Chondrocyte (in vitro differentiated cells): ENCODE results near the gene AP1B1. TPM values are rescaled to one million over a fixed set of nuclear protein-coding genes. Genes with fewer than 3 reads are reported as not detected.

Experiments
- DNase-seq: peaks from one replicate; pipeline ENCODE4 v3.0.0; 2021; ENCODE audit warnings: mixed read lengths, low spot score
- H3K27ac Mint-ChIP-seq: one replicate; pipeline ENCODE4 v1.8.0; 2021; ENCODE audit warnings: mild to moderate bottlenecking, moderate library complexity, mixed read lengths; ENCODE audit not compliant: unreplicated experiment
- H3K27me3 Mint-ChIP-seq: 2 replicates; pipeline ENCODE4 v1.8.0; 2021; ENCODE audit warnings: low read depth, mixed read lengths
- H3K36me3 Mint-ChIP-seq: 2 replicates; pipeline ENCODE4 v1.8.0; 2021; ENCODE audit warnings: low read depth, mixed read lengths
- H3K4me1 Mint-ChIP-seq: 2 replicates; pipeline ENCODE4 v1.8.0; 2021; ENCODE audit warnings: low read depth, mild to moderate bottlenecking, mixed read lengths
- H3K4me3 Mint-ChIP-seq: one replicate; pipeline ENCODE4 v1.8.0; 2021; ENCODE audit warnings: mild to moderate bottlenecking, moderate library complexity, mixed read lengths; ENCODE audit not compliant: unreplicated experiment
- H3K9me3 Mint-ChIP-seq: 2 replicates; pipeline ENCODE4 v1.8.0; 2021; ENCODE audit warnings: low read depth, mixed read lengths
- CTCF ChIP-seq: fragments of 200-600 bp; sonication (generic); IDR thresholded peaks from 2 replicates; pipeline ENCODE4 v1.5.0; 2021; ENCODE audit warnings: antibody characterized with exemption, mild to moderate bottlenecking, moderate library complexity
- total RNA-seq: library from RNA; stranded (reverse); gene quantifications from 3 replicates; pipeline ENCODE4 v1.2.1, GENCODE V29; 2021

The AP1B1 gene
- total RNA-seq, 1 donor from 2014 or later, result 42.0 TPM

- no peak for DNase-seq
- Mint-ChIP-seq H3K36me3 (peaks cover 35% of the 10 kb centered on the region), H3K4me3 (no peak overlapping the region), H3K9me3 (no peaks in the 10 kb centered on the region), H3K27me3 (no peaks in the 10 kb centered on the region), H3K4me1 (no peaks in the 10 kb centered on the region), H3K27ac (no peak overlapping the region)
- TF ChIP-seq CTCF, result no peak
Measured at GRCh38 chr22:29353286-29353685, 35.1 kb downstream of the AP1B1 start.

GRCh38 chr22:29352778-29353177 is 35.6 kb downstream of the AP1B1 start:
- Mint-ChIP-seq H3K4me1 (no peaks in the 10 kb centered on the region), H3K27ac (no peak overlapping the region), H3K27me3 (no peaks in the 10 kb centered on the region), H3K36me3 (peaks cover 33% of the 10 kb centered on the region), H3K4me3 (no peak overlapping the region), H3K9me3 (no peaks in the 10 kb centered on the region)
- no peak for TF ChIP-seq CTCF
- DNase-seq, result no peak

- Mint-ChIP-seq H3K4me3 (no peak overlapping the region), H3K36me3 (peaks cover 33% of the 10 kb centered on the region)
Measured at GRCh38 chr22:29351891-29352290, 36.5 kb downstream of the AP1B1 start.

GRCh38 chr22:29351042-29351441 is 37.3 kb downstream of the AP1B1 start:
- Mint-ChIP-seq H3K4me1 (no peaks in the 10 kb centered on the region), H3K36me3 (peaks cover 33% of the 10 kb centered on the region), H3K4me3 (no peak overlapping the region), H3K27ac (no peak overlapping the region), H3K27me3 (no peaks in the 10 kb centered on the region), H3K9me3 (no peaks in the 10 kb centered on the region)
- no peak for TF ChIP-seq CTCF
- no peak for DNase-seq

More at GRCh38 chr22:29351891-29352290, 36.5 kb downstream of the AP1B1 start:
- H3K4me1 Mint-ChIP-seq, result no peaks in the 10 kb centered on the region
- no peak for TF ChIP-seq CTCF
- H3K27ac Mint-ChIP-seq, result no peak overlapping the region
- H3K9me3 Mint-ChIP-seq, result no peaks in the 10 kb centered on the region
- no peak for DNase-seq
- H3K27me3 Mint-ChIP-seq, result no peaks in the 10 kb centered on the region

GRCh38 chr22:29348956-29349355 is 39.4 kb downstream of the AP1B1 start:
- TF ChIP-seq CTCF, result no peak
- peaks cover 12% of the 10 kb centered on the region for H3K4me1 Mint-ChIP-seq
- H3K4me3 Mint-ChIP-seq, result no peak overlapping the region
- H3K27me3 Mint-ChIP-seq, result no peaks in the 10 kb centered on the region
- DNase-seq, result no peak
- peaks cover 27% of the 10 kb centered on the region for H3K36me3 Mint-ChIP-seq
- no peak overlapping the region for H3K27ac Mint-ChIP-seq
- no peaks in the 10 kb centered on the region for H3K9me3 Mint-ChIP-seq
